DMS153 (cell line): ENCODE data around the gene COTL1.

Experiments
- DNase-seq: peaks from one replicate; lab custom pipeline; 2025; lab: John Stamatoyannopoulos, UW

COTL1 gene

GRCh38 chr16:84614073-84614459 is 3.8 kb downstream of the COTL1 start:
- no peak for DNase-seq

GRCh38 chr16:84613408-84614072 is 4.3 kb downstream of the COTL1 start:
- no peak for DNase-seq

- DNase-seq, result no peak
Measured at GRCh38 chr16:84612686-84613085, 5.2 kb downstream of the COTL1 start.

GRCh38 chr16:84611041-84611440 is 6.8 kb downstream of the COTL1 start:
- no peak for DNase-seq

GRCh38 chr16:84610376-84610775 is 7.5 kb downstream of the COTL1 start:
- no peak for DNase-seq

- DNase-seq, result no peak
Measured at GRCh38 chr16:84609563-84610177, 8.2 kb downstream of the COTL1 start.

GRCh38 chr16:84608282-84608681 is 9.6 kb downstream of the COTL1 start:
- DNase-seq, result no peak

GRCh38 chr16:84607694-84608093 is 10.2 kb downstream of the COTL1 start:
- DNase-seq, result no peak

- no peak for DNase-seq
Measured at GRCh38 chr16:84607061-84607460, 10.8 kb downstream of the COTL1 start.

- no peak for DNase-seq
Measured at GRCh38 chr16:84606081-84606875, 11.6 kb downstream of the COTL1 start.

GRCh38 chr16:84605339-84605848 is 12.5 kb downstream of the COTL1 start:
- DNase-seq, result no peak

GRCh38 chr16:84604477-84605013 is 13.3 kb downstream of the COTL1 start:
- no peak for DNase-seq

GRCh38 chr16:84603940-84604339 is 13.9 kb downstream of the COTL1 start:
- DNase-seq, result no peak

- DNase-seq, result no peak
Measured at GRCh38 chr16:84603140-84603816, 14.6 kb downstream of the COTL1 start.

- DNase-seq, result no peak
Measured at GRCh38 chr16:84600343-84601229, 17.3 kb downstream of the COTL1 start.

- peak; percentile 53 for DNase-seq
Measured at GRCh38 chr16:84599521-84600202, 18.2 kb downstream of the COTL1 start.

GRCh38 chr16:84598360-84598759 is 19.5 kb downstream of the COTL1 start:
- DNase-seq, result no peak

- no peak for DNase-seq
Measured at GRCh38 chr16:84597931-84598351, 19.9 kb downstream of the COTL1 start.

- DNase-seq, result no peak
Measured at GRCh38 chr16:84597528-84597896, 20.4 kb downstream of the COTL1 start.

- no peak for DNase-seq
Measured at GRCh38 chr16:84596801-84597527, 20.9 kb downstream of the COTL1 start.
